IMR-90 (cell line): ENCODE data around the gene ZC3H4. TPM values are rescaled to one million over a fixed set of nuclear protein-coding genes. Genes with fewer than 3 reads are reported as not detected.
A peak's percentile ranks its signal among the peaks of the same experiment; 100 is the strongest.

Experiments
- ATAC-seq: fragments of 200-7000 bp; cut with Tn5 transposase; 2 replicates; pipeline ENCODE4 v1.9.1; 2020; ENCODE audit warnings: low read depth, mild to moderate bottlenecking, moderate library complexity
- BruUV-seq: library from RNA; stranded (reverse); fragments of 400-500 nt; replicated peaks from 2 replicates; lab custom pipeline; 2021; lab: Mats Ljungman, UMichigan
- CTCF ChIA-PET: fragments of 300-600 bp; formaldehyde crosslinking; extraction: SDS; loops from one replicate; lab custom pipeline; 2021; ENCODE audit warnings: antibody characterized with exemption; lab: Yijun Ruan, JAX
- POLR2A ChIA-PET: fragments of 300-600 bp; sonication (Branson Sonifier 250); formaldehyde crosslinking; loops from one replicate; lab custom pipeline; 2022; ENCODE audit warnings: antibody characterized with exemption; ENCODE audit not compliant: unreplicated experiment; lab: Charles Lee
- DNase-seq: peaks from one replicate; pipeline ENCODE4 v3.0.0; 2013
- H2AFZ ChIP-seq: replicated peaks from 2 replicates; pipeline ENCODE3; 2013; ENCODE audit warnings: low read length, mild to moderate bottlenecking; ENCODE audit not compliant: poor library complexity
- H2AK5ac ChIP-seq: 2 replicates; pipeline ENCODE4 v1.6.1; 2013; ENCODE audit warnings: low read depth, low read length, inconsistent platforms
- H2AK9ac ChIP-seq: replicated peaks from 2 replicates; pipeline ENCODE3; 2013; ENCODE audit warnings: mild to moderate bottlenecking, low read depth, low read length, moderate library complexity; ENCODE audit not compliant: poor library complexity
- H2BK120ac ChIP-seq: 2 replicates; pipeline ENCODE4 v1.6.1; 2013; ENCODE audit warnings: low read depth, low read length, inconsistent platforms
- H2BK15ac ChIP-seq: 3 replicates; pipeline ENCODE4 v1.6.1; 2013; ENCODE audit warnings: low read depth, low read length, inconsistent platforms
- H2BK20ac ChIP-seq: 2 replicates; pipeline ENCODE4 v1.6.1; 2013; ENCODE audit warnings: low read depth, mild to moderate bottlenecking, inconsistent platforms, low read length, moderate library complexity
- H2BK5ac ChIP-seq: 2 replicates; pipeline ENCODE4 v1.6.1; 2013; ENCODE audit warnings: mild to moderate bottlenecking, low read depth, low read length, inconsistent platforms; ENCODE audit not compliant: poor library complexity, severe bottlenecking
- H3K14ac ChIP-seq: replicated peaks from 2 replicates; pipeline ENCODE4 v1.6.1; 2013; ENCODE audit warnings: low read depth, low read length, inconsistent platforms
- H3K18ac ChIP-seq: 2 replicates; pipeline ENCODE4 v1.6.1; 2013; ENCODE audit warnings: low read depth, low read length, control low read depth
- H3K23ac ChIP-seq: 2 replicates; pipeline ENCODE4 v1.6.1; 2013; ENCODE audit warnings: low read depth, low read length, inconsistent platforms
- H3K27ac ChIP-seq: 2 replicates; pipeline ENCODE4 v1.5.1; 2013; ENCODE audit warnings: mild to moderate bottlenecking, control low read depth, low read length; ENCODE audit not compliant: insufficient read depth
- H3K27me3 ChIP-seq: 2 replicates; pipeline ENCODE4 v1.6.1; 2013; ENCODE audit warnings: low read length; ENCODE audit not compliant: control insufficient read depth, insufficient read depth
- H3K36me3 ChIP-seq: 2 replicates; pipeline ENCODE4 v1.6.1; 2013; ENCODE audit warnings: low read length, mixed read lengths; ENCODE audit not compliant: control insufficient read depth, insufficient read depth
- H3K4ac ChIP-seq: 2 replicates; pipeline ENCODE4 v1.6.1; 2013; ENCODE audit warnings: low read depth, low read length, inconsistent platforms
- H3K4me1 ChIP-seq: 2 replicates; pipeline ENCODE4 v1.6.1; 2013; ENCODE audit warnings: low read length, mixed read lengths; ENCODE audit not compliant: control insufficient read depth, insufficient read depth
- H3K4me2 ChIP-seq: 2 replicates; pipeline ENCODE4 v1.6.1; 2013; ENCODE audit warnings: low read depth, mild to moderate bottlenecking, control low read depth, low read length, moderate library complexity
- H3K4me3 ChIP-seq: 2 replicates; pipeline ENCODE4 v1.5.1; 2013; ENCODE audit warnings: low read depth, mild to moderate bottlenecking, control low read depth, low read length, moderate library complexity; ENCODE audit not compliant: insufficient read depth
- H3K56ac ChIP-seq: 2 replicates; pipeline ENCODE4 v1.6.1; 2013; ENCODE audit warnings: low read length, inconsistent platforms; ENCODE audit not compliant: insufficient read depth; ENCODE audit errors: extremely low read depth
- H3K79me1 ChIP-seq, 2 experiments: 2 replicates each; pipeline ENCODE4 v1.6.1; 2013; ENCODE audit warnings: low read length in 2 of 2, inconsistent platforms in 1 of 2, low read depth in 1 of 2
- H3K9ac ChIP-seq: 2 replicates; pipeline ENCODE4 v1.6.1; 2013; ENCODE audit warnings: low read depth, low read length, control low read depth
- H3K9me1 ChIP-seq: 2 replicates; pipeline ENCODE4 v1.6.1; 2013; ENCODE audit warnings: low read length, inconsistent platforms; ENCODE audit not compliant: insufficient read depth
- H3K9me3 ChIP-seq: 2 replicates; pipeline ENCODE4 v1.6.1; 2013; ENCODE audit warnings: low read length; ENCODE audit not compliant: control insufficient read depth, insufficient read depth
- H4K20me1 ChIP-seq: 2 replicates; pipeline ENCODE4 v1.6.1; 2013; ENCODE audit warnings: low read length, inconsistent platforms; ENCODE audit not compliant: insufficient read depth
- H4K5ac ChIP-seq: 2 replicates; pipeline ENCODE4 v1.6.1; 2013; ENCODE audit warnings: mild to moderate bottlenecking, low read depth, low read length, control low read depth
- H4K8ac ChIP-seq, 2 experiments: 2 replicates each; pipeline ENCODE4 v1.6.1; 2013; ENCODE audit warnings: low read depth in 2 of 2, low read length in 2 of 2, control low read depth in 1 of 2, inconsistent platforms in 1 of 2
- H4K91ac ChIP-seq: 2 replicates; pipeline ENCODE4 v1.6.1; 2013; ENCODE audit warnings: low read depth, low read length, inconsistent platforms; ENCODE audit not compliant: insufficient read depth
- BHLHE40 ChIP-seq: fragments of 150-350 bp; IDR thresholded peaks from 2 replicates; pipeline ENCODE4 v1.6.1; 2016; ENCODE audit warnings: mild to moderate bottlenecking, low read depth, low read length
- CEBPB ChIP-seq: IDR thresholded peaks from 2 replicates; pipeline ENCODE4 v1.6.1; 2012; ENCODE audit warnings: low read depth, low read length, improper control_type of control experiment
- CHD1 ChIP-seq: IDR thresholded peaks from 2 replicates; pipeline ENCODE4 v1.6.1; 2012; ENCODE audit warnings: low read depth, low read length, improper control_type of control experiment
- FOS ChIP-seq: fragments of 150-350 bp; IDR thresholded peaks from 2 replicates; pipeline ENCODE4 v1.6.1; 2016; ENCODE audit warnings: low read depth, low read length
- MAFK ChIP-seq: IDR thresholded peaks from 2 replicates; pipeline ENCODE4 v1.6.1; 2012; ENCODE audit warnings: low read depth, low read length, improper control_type of control experiment
- MAZ ChIP-seq: IDR thresholded peaks from 2 replicates; pipeline ENCODE4 v1.6.1; 2012; ENCODE audit warnings: low read depth, mild to moderate bottlenecking, low read length, improper control_type of control experiment, moderate library complexity, borderline replicate concordance
- MXI1 ChIP-seq: IDR thresholded peaks from 2 replicates; pipeline ENCODE4 v1.6.1; 2012; ENCODE audit warnings: low read depth, mild to moderate bottlenecking, low read length, moderate library complexity, borderline replicate concordance
- NFE2L2 ChIP-seq: fragments of 150-350 bp; IDR thresholded peaks from 2 replicates; pipeline ENCODE4 v1.6.1; 2016; ENCODE audit warnings: low read depth, mild to moderate bottlenecking, low read length
- POLR2A ChIP-seq: IDR thresholded peaks from 2 replicates; pipeline ENCODE4 v1.6.1; 2012; ENCODE audit warnings: mild to moderate bottlenecking, low read depth, low read length
- RAD21 ChIP-seq: IDR thresholded peaks from 2 replicates; pipeline ENCODE4 v1.6.1; 2012; ENCODE audit warnings: low read length, improper control_type of control experiment
- RCOR1 ChIP-seq: IDR thresholded peaks from 2 replicates; pipeline ENCODE4 v1.6.1; 2012; ENCODE audit warnings: mild to moderate bottlenecking, low read length, improper control_type of control experiment; ENCODE audit not compliant: insufficient replicate concordance
- RFX5 ChIP-seq: IDR thresholded peaks from 2 replicates; pipeline ENCODE4 v1.8.0; 2012; ENCODE audit warnings: low read depth, mild to moderate bottlenecking, low read length, moderate library complexity
- SMC3 ChIP-seq: fragments of 150-350 bp; IDR thresholded peaks from 2 replicates; pipeline ENCODE4 v1.6.1; 2016; ENCODE audit warnings: low read depth, mild to moderate bottlenecking, antibody characterized with exemption, low read length, moderate library complexity
- WGBS, 2 experiments: methylation state at CpG; one replicate each; pipeline versions ENCODE4 v1.1.5 to v1.1.7; 2013; ENCODE audit warnings: missing lambda C conversion rate in 2 of 2; ENCODE audit not compliant: insufficient read length in 1 of 2; ENCODE audit errors: extremely low coverage in 2 of 2; 5-methylcytosine and 5-hydroxymethylcytosine counted together
- dilution Hi-C: fragments of 300-500 bp; cut with HindIII; formaldehyde crosslinking; loops from one replicate; pipeline ENCODE4 v1.14.3; 2018; ENCODE audit warnings: low sequenced_read_pairs; ENCODE audit not compliant: unreplicated experiment
- in situ Hi-C: fragments of 300-500 bp; cut with MboI; formaldehyde crosslinking; loops from 3 replicates; pipeline ENCODE4 v1.14.3; 2019; ENCODE audit warnings: low sequenced_read_pairs, inconsistent platforms, mixed read lengths
- intact Hi-C: fragments of 100-400 bp; cut with micrococcal nuclease; formaldehyde crosslinking; loops from 2 replicates; pipeline ENCODE4 v1.10.0; 2022
- polyA plus RNA-seq, 3 experiments: library from polyadenylated mRNA; depleted of rRNA; stranded (reverse); fragments of >200 nt; gene quantifications; 2 replicates each; pipeline ENCODE4 v1.2.3, GENCODE V29; 2012; ENCODE audit warnings: low replicate concordance in 1 of 3
- total RNA-seq: library from RNA; depleted of rRNA; stranded (reverse); fragments of >200 nt; gene quantifications from 2 replicates; pipeline ENCODE4 v1.2.3, GENCODE V29; 2012
- TF ChIP-seq, protein P1 (sequence below): fragments of 150-350 bp; IDR thresholded peaks from 2 replicates; pipeline ENCODE4 v1.6.1; 2016; ENCODE audit warnings: low read depth, mild to moderate bottlenecking, low read length, moderate library complexity, borderline replicate concordance
- TF ChIP-seq, protein P2 (sequence below): fragments of 150-350 bp; IDR thresholded peaks from 2 replicates; pipeline ENCODE4 v1.6.1; 2017; ENCODE audit warnings: mild to moderate bottlenecking, antibody characterized with exemption, low read length, low read depth
- TF ChIP-seq, protein P3 (sequence below): conservative IDR thresholded peaks from 2 replicates; pipeline ENCODE4 v1.5.1; 2012; ENCODE audit warnings: mild to moderate bottlenecking, low read depth, low read length, improper control_type of control experiment

ZC3H4 gene
- total and polyA plus RNA-seq, 2 of the 4 experiments (the other 2 are of a cell fraction): 3.9 to 8.9 TPM

DNA sequence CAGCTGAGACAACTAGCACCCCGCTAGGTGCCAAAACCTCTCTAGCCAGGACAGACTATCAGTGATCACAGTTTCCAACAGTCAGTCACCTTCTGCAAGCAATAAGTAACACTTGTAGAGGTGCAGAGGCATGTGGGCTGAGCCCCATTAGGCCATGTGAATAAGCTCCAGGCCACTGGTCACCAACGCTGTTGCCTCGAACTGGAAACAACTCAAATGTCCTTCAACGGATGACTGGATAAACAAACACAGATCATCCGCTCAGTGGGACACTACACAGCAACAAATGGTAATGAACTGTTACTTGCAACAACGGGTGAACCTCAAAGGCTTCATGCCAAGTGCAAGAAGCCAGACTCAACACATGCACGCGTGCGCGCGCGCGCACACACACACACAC is 37.6 kb downstream of the ZC3H4 start:
- TF ChIP-seq RAD21: no peak
- TF ChIP-seq, protein P1, sequence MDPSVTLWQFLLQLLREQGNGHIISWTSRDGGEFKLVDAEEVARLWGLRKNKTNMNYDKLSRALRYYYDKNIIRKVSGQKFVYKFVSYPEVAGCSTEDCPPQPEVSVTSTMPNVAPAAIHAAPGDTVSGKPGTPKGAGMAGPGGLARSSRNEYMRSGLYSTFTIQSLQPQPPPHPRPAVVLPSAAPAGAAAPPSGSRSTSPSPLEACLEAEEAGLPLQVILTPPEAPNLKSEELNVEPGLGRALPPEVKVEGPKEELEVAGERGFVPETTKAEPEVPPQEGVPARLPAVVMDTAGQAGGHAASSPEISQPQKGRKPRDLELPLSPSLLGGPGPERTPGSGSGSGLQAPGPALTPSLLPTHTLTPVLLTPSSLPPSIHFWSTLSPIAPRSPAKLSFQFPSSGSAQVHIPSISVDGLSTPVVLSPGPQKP: no peak
- TF ChIP-seq CHD1: no peak
- no peak for TF ChIP-seq BHLHE40
- no peak for TF ChIP-seq MAZ
- TF ChIP-seq POLR2A: no peak
- TF ChIP-seq, protein P2, sequence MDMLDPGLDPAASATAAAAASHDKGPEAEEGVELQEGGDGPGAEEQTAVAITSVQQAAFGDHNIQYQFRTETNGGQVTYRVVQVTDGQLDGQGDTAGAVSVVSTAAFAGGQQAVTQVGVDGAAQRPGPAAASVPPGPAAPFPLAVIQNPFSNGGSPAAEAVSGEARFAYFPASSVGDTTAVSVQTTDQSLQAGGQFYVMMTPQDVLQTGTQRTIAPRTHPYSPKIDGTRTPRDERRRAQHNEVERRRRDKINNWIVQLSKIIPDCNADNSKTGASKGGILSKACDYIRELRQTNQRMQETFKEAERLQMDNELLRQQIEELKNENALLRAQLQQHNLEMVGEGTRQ: no peak
- no peak for TF ChIP-seq CEBPB
- no peak for TF ChIP-seq RFX5
- TF ChIP-seq MAFK: no peak
- TF ChIP-seq, protein P3, sequence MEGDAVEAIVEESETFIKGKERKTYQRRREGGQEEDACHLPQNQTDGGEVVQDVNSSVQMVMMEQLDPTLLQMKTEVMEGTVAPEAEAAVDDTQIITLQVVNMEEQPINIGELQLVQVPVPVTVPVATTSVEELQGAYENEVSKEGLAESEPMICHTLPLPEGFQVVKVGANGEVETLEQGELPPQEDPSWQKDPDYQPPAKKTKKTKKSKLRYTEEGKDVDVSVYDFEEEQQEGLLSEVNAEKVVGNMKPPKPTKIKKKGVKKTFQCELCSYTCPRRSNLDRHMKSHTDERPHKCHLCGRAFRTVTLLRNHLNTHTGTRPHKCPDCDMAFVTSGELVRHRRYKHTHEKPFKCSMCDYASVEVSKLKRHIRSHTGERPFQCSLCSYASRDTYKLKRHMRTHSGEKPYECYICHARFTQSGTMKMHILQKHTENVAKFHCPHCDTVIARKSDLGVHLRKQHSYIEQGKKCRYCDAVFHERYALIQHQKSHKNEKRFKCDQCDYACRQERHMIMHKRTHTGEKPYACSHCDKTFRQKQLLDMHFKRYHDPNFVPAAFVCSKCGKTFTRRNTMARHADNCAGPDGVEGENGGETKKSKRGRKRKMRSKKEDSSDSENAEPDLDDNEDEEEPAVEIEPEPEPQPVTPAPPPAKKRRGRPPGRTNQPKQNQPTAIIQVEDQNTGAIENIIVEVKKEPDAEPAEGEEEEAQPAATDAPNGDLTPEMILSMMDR: no peak
- no peak for TF ChIP-seq NFE2L2
- no peak for TF ChIP-seq SMC3
- TF ChIP-seq RCOR1: no peak
- no peak for TF ChIP-seq FOS
- no peak for TF ChIP-seq MXI1
- H2BK15ac ChIP-seq: no peak overlapping the region
- H3K4me2 ChIP-seq: no peak overlapping the region
- H3K9me1 ChIP-seq: peaks cover 8% of the 10 kb centered on the region; the same call in 1 of the 2 replicates
- no peak overlapping the region for H2AFZ ChIP-seq
- in situ Hi-C loops (no loop called here), intact Hi-C loops (loop anchor here (5.0 kb wide), 1 partner anchor 36 kb away; the partner anchor contains the start of gene ZC3H4), dilution Hi-C loops (no loop called here)
- H3K4me3 ChIP-seq: no peak overlapping the region
- H2AK9ac ChIP-seq: peak overlapping the region; percentile 73
- no peak overlapping the region for H3K9ac ChIP-seq
- ChIA-PET CTCF (no interaction called here), POLR2A (interaction anchor here (0.6 kb wide), 1 partner anchor 15 kb away, joined by 14 read pairs; no protein-coding TSS in a partner anchor)
- 0 out of 2 replicates have a peak overlapping the region, but pooled peaks have one; percentile 3 for H3K14ac ChIP-seq
- H2AK5ac ChIP-seq: peak overlapping the region; percentile 24; the same call in 1 of the 2 replicates
- ATAC-seq: no peak
- H4K8ac ChIP-seq: no peak overlapping the region
- H4K5ac ChIP-seq: no peak overlapping the region
- H3K36me3 ChIP-seq: peaks cover 53% of the 10 kb centered on the region
- H2BK20ac ChIP-seq: no peak overlapping the region
- H4K91ac ChIP-seq: no peak overlapping the region
- H3K79me1 ChIP-seq: peaks cover 14 to 50% of the 10 kb centered on the region in 2 experiments; a peak in 3 of 4 replicates
- H3K27me3 ChIP-seq: no peaks in the 10 kb centered on the region
- no peak overlapping the region for H3K27ac ChIP-seq
- peaks cover 27% of the 10 kb centered on the region for H4K20me1 ChIP-seq
- H3K4me1 ChIP-seq: peaks cover 5% of the 10 kb centered on the region
- peak; percentile 16 for DNase-seq
- no peaks in the 10 kb centered on the region for H3K9me3 ChIP-seq
- H2BK120ac ChIP-seq: no peak overlapping the region
- H3K18ac ChIP-seq: no peak overlapping the region
- peak overlapping the region; percentile 33; the same call in 1 of the 2 replicates for H3K23ac ChIP-seq
- WGBS, 2 experiments: 24% methylated on average over 4 of the region's 13 CpGs; no CpG with 5 or more reads in 1 of the 2 experiments
- no peak overlapping the region for H3K56ac ChIP-seq
- no TSS peak for BruUV-seq
- no peak overlapping the region for H2BK5ac ChIP-seq
- H3K4ac ChIP-seq: no peak overlapping the region
